ENCODE data around the gene IL3RA. TPM values are rescaled to one million over a fixed set of nuclear protein-coding genes. Genes with fewer than 3 reads are reported as not detected.
"Not testable (repeated sequence)": the region's sequence is repeated elsewhere in the genome, so short reads cannot be mapped to it uniquely, and the experiment has no call there.

IL3RA gene
- total RNA-seq, 4 donors from 2014 or later, result 5.0 to 19.1 (median 11.4) TPM

DNA sequence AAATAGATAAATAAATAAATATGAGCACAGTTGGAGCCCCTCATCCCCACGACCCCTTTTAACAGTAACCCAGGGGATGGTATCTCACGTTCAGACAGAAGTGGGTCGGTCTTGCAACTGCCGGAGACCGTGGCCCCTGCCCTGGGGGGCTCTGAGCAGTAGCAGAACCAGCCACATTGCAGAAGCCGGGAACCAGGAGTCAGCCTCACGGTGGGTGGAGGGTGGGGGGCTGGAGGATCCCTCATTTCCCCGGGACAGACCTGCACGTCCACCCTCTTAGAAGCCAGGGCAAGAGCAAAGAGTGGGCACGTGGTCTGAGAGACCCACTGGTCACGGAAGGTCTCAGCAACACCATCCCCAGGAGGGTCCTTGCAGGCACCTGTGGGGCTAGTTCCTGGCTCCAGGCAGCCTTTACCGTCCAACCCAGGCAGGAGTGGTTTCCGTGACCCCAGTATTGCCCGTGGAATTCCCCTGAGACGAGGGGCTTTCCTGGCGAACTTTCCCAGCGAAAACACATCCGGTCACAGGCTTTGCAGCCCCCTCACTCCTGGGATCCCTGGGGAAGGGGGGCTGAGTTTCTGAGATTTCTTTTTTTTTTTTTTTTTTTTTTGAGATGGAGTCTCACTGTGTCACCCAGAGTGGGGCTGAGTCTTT is 8.8 kb upstream of the IL3RA start:
- no peak overlapping the region for H3K27ac ChIP-seq (replicated peaks in 1 of 4)
- no peak overlapping the region for H3K4me3 ChIP-seq
- no peaks in the 10 kb centered on the region for H3K36me3 ChIP-seq
- no peaks in the 10 kb centered on the region for H3K4me1 ChIP-seq
- TF ChIP-seq EP300 (IDR thresholded peaks at IDR 0.05) (no peak), POLR2AphosphoS5 (IDR thresholded peaks at IDR 0.05) (no peak), POLR2A (IDR thresholded peaks at IDR 0.05; ENCODE audit: low read depth) (no peak)
- TF ChIP-seq, protein P1, sequence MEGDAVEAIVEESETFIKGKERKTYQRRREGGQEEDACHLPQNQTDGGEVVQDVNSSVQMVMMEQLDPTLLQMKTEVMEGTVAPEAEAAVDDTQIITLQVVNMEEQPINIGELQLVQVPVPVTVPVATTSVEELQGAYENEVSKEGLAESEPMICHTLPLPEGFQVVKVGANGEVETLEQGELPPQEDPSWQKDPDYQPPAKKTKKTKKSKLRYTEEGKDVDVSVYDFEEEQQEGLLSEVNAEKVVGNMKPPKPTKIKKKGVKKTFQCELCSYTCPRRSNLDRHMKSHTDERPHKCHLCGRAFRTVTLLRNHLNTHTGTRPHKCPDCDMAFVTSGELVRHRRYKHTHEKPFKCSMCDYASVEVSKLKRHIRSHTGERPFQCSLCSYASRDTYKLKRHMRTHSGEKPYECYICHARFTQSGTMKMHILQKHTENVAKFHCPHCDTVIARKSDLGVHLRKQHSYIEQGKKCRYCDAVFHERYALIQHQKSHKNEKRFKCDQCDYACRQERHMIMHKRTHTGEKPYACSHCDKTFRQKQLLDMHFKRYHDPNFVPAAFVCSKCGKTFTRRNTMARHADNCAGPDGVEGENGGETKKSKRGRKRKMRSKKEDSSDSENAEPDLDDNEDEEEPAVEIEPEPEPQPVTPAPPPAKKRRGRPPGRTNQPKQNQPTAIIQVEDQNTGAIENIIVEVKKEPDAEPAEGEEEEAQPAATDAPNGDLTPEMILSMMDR (IDR thresholded peaks at IDR 0.05), result no peak
- 53% methylated on average over 10 of the region's 18 CpGs for WGBS
- DNase-seq (ENCODE audit: extremely low spot score), result no peak
- peaks cover 0 to 48% (median 0%) of the 10 kb centered on the region in 4 donors for H3K27me3 ChIP-seq
- no peaks in the 10 kb centered on the region for H3K9me3 ChIP-seq
- intact Hi-C loops (cut with DNase I), result no loop called here

DNA sequence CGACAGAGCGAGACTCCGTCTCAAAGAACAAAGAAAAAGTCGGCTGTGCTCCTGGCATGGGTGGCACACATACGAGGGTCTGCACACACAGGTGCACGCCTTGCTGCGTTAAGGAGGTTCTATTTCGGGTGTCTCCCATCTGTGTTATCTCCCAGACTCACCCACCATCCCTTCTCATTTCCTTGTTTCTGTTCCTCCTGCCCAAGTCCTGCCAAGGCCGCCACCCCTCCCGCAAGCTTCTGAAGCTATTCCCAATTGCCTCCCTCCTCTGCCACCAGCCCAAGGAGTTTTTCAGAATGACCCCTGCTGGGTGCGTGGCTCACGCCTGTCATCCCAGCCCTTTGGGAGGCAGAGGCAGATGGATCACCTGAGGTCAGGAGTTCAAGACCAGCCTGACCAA is 6.0 kb upstream of the IL3RA start:
- TF ChIP-seq, protein P1 (IDR thresholded peaks at IDR 0.05), result no peak
- TF ChIP-seq POLR2A (IDR thresholded peaks at IDR 0.05; ENCODE audit: low read depth), result no peak
- TF ChIP-seq EP300 (IDR thresholded peaks at IDR 0.05), result no peak
- no peak for TF ChIP-seq POLR2AphosphoS5 (IDR thresholded peaks at IDR 0.05)
- intact Hi-C loops (cut with DNase I), result no loop called here

DNA sequence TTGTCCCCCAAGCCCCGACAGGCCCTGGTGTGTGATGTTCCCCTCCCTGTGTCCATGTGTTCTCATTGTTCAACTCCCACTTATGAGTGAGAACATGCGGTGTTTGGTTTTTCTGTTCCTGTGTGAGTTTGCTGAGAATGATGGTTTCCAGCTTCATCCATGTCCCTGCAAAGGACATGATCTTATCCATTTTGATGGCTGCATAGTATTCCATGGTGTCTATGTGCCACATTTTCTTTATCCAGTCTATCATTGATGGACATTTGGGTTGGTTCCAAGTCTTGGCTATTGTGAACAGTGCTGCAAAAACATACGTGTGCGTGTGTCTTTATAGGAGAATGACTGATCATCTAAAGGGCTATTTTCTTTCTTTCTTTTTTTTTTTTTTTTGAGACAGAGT is 4.2 kb upstream of the IL3RA start:
- H3K4me1 ChIP-seq; intact Hi-C loops (cut with DNase I); DNase-seq (ENCODE audit: extremely low spot score); H3K36me3 ChIP-seq; H3K27ac ChIP-seq (replicated peaks in 1 of 4); H3K9me3 ChIP-seq; H3K4me3 ChIP-seq: not testable (repeated sequence)
- peaks cover 0 to 32% (median 0%) of the 10 kb centered on the region in 4 donors for H3K27me3 ChIP-seq
- 81% methylated on average over 4 of the region's 4 CpGs for WGBS

More for the DNA sequence above, 6.0 kb upstream of the IL3RA start:
- no peak for DNase-seq (ENCODE audit: extremely low spot score)
- Histone ChIP-seq H3K36me3 (no peaks in the 10 kb centered on the region), H3K27ac (replicated peaks in 1 of 4) (no peak overlapping the region), H3K27me3 (peaks cover 0 to 39% (median 0%) of the 10 kb centered on the region in 4 donors), H3K9me3 (no peaks in the 10 kb centered on the region), H3K4me1 (no peaks in the 10 kb centered on the region), H3K4me3 (no peak overlapping the region)
- WGBS, result 59% methylated on average over 12 of the region's 12 CpGs

DNA sequence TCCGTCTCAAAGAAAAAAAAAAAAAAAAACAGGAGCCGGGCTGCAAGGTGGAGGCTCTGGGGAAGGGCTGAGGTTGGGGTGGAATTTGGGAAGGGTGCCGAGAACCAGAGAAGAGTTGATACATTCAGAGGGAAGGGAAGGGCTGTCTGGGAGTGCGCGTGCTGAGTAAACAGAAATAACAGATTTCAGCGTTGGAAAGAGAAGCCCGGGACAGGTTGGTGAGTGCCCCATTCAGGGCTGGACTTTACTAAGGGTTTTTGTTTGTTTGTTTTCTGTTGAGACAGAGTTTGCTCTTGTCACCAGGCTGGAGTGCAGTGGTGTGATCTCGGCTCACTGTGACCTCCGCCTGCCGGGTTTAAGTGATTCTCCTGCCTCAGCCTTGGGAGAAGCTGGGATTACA is 1.7 kb upstream of the IL3RA start:
- H3K9me3 ChIP-seq, result peaks cover 0 to 8% (median 2%) of the 10 kb centered on the region in 4 donors
- no peaks in the 10 kb centered on the region for H3K36me3 ChIP-seq
- intact Hi-C loops (cut with DNase I), result no loop called here
- no peak overlapping the region for H3K27ac ChIP-seq (replicated peaks in 1 of 4)
- H3K4me1 ChIP-seq, result peaks cover 2 to 8% (median 5%) of the 10 kb centered on the region in 4 donors
- 52% methylated on average over 10 of the region's 10 CpGs for WGBS
- peaks cover 0 to 16% (median 0%) of the 10 kb centered on the region in 4 donors for H3K27me3 ChIP-seq
- TF ChIP-seq POLR2A (IDR thresholded peaks at IDR 0.05; ENCODE audit: low read depth), result no peak
- TF ChIP-seq, protein P1 (IDR thresholded peaks at IDR 0.05), result no peak
- no peak for TF ChIP-seq POLR2AphosphoS5 (IDR thresholded peaks at IDR 0.05)
- no peak for TF ChIP-seq EP300 (IDR thresholded peaks at IDR 0.05)
- no peak for DNase-seq (ENCODE audit: extremely low spot score)
- H3K4me3 ChIP-seq, result no peak overlapping the region

DNA sequence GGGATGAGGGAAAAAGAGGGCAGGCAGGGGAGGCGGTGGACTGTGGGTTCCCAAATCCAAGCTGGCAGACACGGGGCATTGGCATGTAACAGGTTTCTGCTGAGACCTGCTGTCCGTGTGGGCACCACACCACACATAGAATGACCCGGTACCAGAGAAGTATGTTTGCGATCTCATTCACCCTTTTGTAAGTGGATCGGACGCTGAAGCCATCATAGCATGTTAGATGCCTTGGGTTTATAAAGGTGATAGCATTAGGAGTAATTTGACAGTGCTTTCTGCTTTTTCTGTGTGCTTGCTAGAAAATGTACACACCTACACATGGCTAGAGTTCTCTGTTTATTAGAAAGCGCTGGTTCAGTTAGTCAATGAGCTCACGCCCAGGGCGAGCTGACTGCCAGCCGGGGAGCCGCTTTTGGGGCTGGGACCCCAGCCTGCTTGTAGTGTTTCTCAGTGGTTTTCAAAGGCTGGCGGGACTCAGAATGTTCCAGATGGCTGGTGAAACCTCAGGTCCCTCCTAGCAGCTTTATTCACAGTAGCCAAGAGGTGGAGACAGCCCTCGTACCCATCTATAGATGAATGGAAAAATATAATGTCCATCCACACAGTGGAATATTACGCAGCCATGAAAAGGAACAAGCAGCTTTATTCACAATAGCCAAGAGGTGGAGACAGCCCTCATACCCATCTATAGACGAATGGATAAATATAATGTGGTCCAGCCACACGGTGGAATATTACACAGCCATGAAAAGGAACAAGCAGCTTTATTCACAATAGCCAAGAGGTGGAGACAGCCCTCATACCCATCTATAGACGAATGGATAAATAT is 579 bp downstream of the IL3RA start:
- TF ChIP-seq POLR2A (IDR thresholded peaks at IDR 0.05; ENCODE audit: low read depth) (no peak), POLR2AphosphoS5 (IDR thresholded peaks at IDR 0.05) (no peak), EP300 (IDR thresholded peaks at IDR 0.05) (no peak)
- TF ChIP-seq, protein P1 (IDR thresholded peaks at IDR 0.05), result no peak
- H3K4me3 ChIP-seq, result peak overlapping the region; percentile 50 to 67 (median 58)
- intact Hi-C loops (cut with DNase I), result no loop called here
- H3K9me3 ChIP-seq, result peaks cover 0 to 8% (median 2%) of the 10 kb centered on the region in 4 donors
- H3K4me1 ChIP-seq, result peaks cover 2 to 8% (median 5%) of the 10 kb centered on the region in 4 donors
- no peaks in the 10 kb centered on the region for H3K27me3 ChIP-seq
- 50% methylated on average over 18 of the region's 18 CpGs for WGBS
- peak overlapping the region; percentile 66 to 79 (median 76) for H3K27ac ChIP-seq (replicated peaks in 1 of 4)
- peaks cover 0 to 7% (median 0%) of the 10 kb centered on the region in 4 donors for H3K36me3 ChIP-seq
- DNase-seq (ENCODE audit: extremely low spot score), result no peak
